Fibroblast of villous mesenchyme (primary cell): ENCODE measurements around the gene AKAP6. TPM values are rescaled to one million over a fixed set of nuclear protein-coding genes. Genes with fewer than 3 reads are reported as not detected.
A peak's percentile ranks its signal among the peaks of the same experiment; 100 is the strongest.
"Not testable (repeated sequence)": the region's sequence is repeated elsewhere in the genome, so short reads cannot be mapped to it uniquely, and the experiment has no call there.

Experiments used
- DNase-seq: peaks from one replicate; pipeline ENCODE4 v3.0.0-alpha.2; 2010; ENCODE audit warnings: low read depth
- H3K4me3 ChIP-seq: 2 replicates; pipeline ENCODE4 v1.5.1; 2011; ENCODE audit warnings: low read depth, mild to moderate bottlenecking, low read length
- total RNA-seq: library from RNA; depleted of rRNA; stranded (reverse); fragments of >200 nt; gene quantifications from 2 replicates; pipeline ENCODE4 v1.2.3, GENCODE V29; 2012
- TF ChIP-seq, protein P1 (sequence below): IDR thresholded peaks from 2 replicates; pipeline ENCODE4 v1.5.1; 2012; ENCODE audit warnings: low read depth, mild to moderate bottlenecking, low read length; ENCODE audit not compliant: insufficient read depth

Gene AKAP6
- total RNA-seq, 1 donor = 3.9 TPM

DNA sequence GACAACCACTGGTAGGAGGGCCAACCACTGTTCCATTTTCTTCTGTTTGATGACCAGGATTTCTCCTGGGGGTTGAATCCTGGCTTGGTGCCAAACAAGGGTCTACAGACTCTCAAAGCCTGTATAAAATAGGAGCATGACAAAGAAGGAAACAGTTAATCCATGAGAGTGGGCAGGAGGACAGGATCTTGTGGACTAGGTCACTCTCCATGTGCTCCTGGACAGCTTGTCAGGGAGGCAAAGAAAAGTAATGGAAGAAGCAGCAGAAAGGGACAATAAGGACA lies 243.7 kb downstream of the AKAP6 start:
- no peak overlapping the region for H3K4me3 ChIP-seq
- TF ChIP-seq, protein P1, sequence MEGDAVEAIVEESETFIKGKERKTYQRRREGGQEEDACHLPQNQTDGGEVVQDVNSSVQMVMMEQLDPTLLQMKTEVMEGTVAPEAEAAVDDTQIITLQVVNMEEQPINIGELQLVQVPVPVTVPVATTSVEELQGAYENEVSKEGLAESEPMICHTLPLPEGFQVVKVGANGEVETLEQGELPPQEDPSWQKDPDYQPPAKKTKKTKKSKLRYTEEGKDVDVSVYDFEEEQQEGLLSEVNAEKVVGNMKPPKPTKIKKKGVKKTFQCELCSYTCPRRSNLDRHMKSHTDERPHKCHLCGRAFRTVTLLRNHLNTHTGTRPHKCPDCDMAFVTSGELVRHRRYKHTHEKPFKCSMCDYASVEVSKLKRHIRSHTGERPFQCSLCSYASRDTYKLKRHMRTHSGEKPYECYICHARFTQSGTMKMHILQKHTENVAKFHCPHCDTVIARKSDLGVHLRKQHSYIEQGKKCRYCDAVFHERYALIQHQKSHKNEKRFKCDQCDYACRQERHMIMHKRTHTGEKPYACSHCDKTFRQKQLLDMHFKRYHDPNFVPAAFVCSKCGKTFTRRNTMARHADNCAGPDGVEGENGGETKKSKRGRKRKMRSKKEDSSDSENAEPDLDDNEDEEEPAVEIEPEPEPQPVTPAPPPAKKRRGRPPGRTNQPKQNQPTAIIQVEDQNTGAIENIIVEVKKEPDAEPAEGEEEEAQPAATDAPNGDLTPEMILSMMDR = no peak
- DNase-seq = no peak

DNA sequence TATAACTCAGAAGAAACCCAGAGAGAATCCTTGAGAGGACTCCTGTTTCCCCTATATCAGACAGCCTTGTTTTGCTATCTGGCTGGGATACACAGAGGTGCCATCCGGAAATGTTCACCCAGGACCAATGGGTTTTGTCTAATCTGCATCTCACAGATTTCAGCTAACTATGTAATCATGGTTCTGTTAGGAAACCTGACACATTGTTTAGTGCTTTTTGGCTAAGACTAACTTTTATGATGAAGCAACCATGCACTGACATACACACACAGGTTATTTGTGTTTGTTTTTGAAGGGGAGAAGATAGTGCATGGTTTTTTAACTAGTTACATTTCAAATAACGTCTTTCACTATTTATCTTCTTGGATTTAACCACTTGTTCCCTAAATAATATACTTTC lies 245.2 kb downstream of the AKAP6 start:
- no peak overlapping the region for H3K4me3 ChIP-seq
- TF ChIP-seq, protein P1 = no peak
- no peak for DNase-seq

DNA sequence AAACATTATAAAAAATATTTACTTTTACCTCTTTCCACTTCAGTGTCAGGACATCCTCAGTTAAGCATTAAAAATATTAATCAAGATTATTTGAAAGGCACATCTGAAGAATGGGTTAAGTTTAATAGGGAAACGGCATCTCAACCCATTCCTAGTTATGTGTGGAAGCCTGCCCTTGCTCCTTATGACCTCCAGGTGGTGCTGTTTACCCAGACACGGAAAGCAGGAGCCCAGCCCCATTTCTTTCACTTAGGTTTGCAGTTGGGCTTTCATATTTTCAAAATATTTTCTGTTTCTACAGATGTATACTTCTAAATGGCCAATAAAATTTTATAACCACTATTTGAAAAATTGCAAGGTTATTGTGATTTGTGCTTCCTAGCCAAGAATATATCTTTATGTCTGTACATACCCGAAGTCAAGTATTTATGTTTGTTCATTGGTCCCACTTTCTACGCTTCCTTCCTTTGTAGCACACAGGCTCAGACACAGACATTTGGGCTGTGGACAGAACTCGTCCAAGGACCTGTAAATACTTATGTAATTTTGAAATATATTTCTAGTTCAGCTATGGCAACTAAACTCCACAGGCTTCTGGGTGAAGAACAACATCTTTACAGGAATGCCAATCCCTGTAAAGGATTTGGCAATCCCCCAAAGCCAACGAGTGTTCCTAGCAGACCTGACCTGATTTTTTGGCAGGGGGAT lies 247.1 kb downstream of the AKAP6 start:
- DNase-seq = peak; percentile 72
- no peak overlapping the region for H3K4me3 ChIP-seq
- TF ChIP-seq, protein P1 = peak; percentile 98

DNA sequence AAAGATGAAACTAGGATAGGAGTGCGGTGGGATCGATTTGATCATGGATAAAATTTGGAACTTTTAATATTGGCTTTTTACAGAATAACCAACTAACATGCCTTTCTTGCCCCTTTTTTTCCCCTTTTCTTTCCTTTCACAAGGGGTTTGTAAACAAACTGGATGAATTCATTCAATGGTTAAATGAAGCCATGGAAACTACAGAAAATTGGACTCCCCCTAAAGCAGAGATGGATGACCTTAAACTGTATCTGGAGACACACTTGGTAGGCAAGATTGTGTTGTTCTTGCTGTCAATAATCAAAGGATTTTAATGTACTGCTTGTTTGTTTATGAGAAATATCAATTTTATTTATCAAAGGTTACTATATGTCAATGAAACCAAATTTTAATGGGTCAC lies 247.9 kb downstream of the AKAP6 start:
- no peak for DNase-seq
- TF ChIP-seq, protein P1 = no peak
- no peak overlapping the region for H3K4me3 ChIP-seq

DNA sequence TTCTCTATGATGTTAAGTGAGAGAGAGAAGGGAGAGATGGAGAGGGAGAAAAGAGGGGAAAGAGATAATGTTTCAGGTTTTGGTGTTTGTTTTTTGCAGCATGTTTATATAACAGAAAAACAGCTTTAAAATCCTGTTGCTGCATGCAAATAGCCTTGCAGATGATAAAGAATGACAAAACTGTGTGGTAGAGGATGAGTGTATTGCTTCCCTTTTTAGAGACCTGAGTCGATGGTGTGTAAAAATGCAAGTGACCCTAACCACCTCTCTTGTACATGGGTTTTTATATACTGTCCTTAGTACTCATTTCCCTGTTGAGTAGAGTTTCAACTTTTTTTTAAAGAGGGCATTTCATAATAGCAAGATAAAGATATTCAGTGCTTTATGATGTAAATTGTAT lies 249.1 kb downstream of the AKAP6 start:
- DNase-seq = no peak
- H3K4me3 ChIP-seq = no peak overlapping the region
- TF ChIP-seq, protein P1 = no peak

DNA sequence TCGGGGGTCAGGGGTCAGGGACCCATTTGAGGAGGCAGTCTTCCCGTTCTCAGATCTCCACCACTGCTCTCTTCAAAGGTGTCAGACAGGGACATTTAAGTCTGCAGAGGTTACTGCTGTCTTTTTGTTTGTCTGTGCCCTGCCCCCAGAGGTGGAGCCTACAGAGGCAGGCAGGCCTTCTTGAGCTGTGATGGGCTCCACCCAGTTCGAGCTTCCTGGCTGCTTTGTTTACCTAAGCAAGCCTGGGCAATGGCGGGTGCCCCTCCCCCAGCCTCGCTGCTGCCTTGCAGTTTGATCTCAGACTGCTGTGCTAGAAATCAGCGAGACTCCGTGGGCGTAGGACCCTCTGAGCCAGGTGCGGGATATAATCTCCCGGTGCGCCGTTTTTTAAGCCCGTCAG lies 254.3 kb downstream of the AKAP6 start:
- DNase-seq, H3K4me3 ChIP-seq: not testable (repeated sequence)

DNA sequence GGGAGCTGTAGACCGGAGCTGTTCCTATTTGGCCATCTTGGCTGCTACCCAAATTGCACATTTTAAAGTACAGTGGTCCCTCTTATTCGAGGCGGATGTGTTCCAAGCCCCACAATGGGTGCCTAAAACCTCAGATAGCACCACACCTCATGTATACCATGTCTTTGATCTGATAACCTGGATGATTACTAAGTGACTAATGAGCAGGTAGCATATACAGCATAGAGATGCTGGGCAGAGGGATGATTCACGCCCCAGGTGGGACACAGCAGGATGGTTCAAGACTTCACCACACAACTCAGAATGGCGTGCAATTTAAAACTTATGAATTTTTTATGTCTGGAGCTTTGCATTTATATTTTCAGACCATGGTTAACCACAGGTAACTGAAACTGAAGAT lies 255.0 kb downstream of the AKAP6 start:
- TF ChIP-seq, protein P1 = no peak
- no peak overlapping the region for H3K4me3 ChIP-seq
- no peak for DNase-seq
